H1 (cell line): ENCODE measurements around the gene MGLL.

Experiments
- BRCA1 ChIP-seq: IDR thresholded peaks from 2 replicates; pipeline ENCODE4 v1.6.1; 2012; ENCODE audit warnings: low read depth, low read length, improper control_type of control experiment
- CTCF ChIP-seq, 3 experiments: IDR thresholded peaks; 1 replicate in 2 of 3; 2 replicates in 1 of 3; pipeline versions ENCODE4 v1.5.1 to v1.6.1; 2011; ENCODE audit warnings: low read length in 3 of 3, mild to moderate bottlenecking in 3 of 3, inconsistent platforms in 2 of 3, low read depth in 1 of 3, moderate library complexity in 1 of 3; ENCODE audit not compliant: insufficient read depth in 1 of 3; ENCODE audit errors: control extremely low read depth in 1 of 3
- MAFK ChIP-seq: IDR thresholded peaks from 2 replicates; pipeline ENCODE4 v1.6.1; 2012; ENCODE audit warnings: low read depth, mild to moderate bottlenecking, improper control_type of control experiment, low read length
- POLR2A ChIP-seq, 2 experiments: IDR thresholded peaks; 1 replicate in 1 of 2; 2 replicates in 1 of 2; pipeline ENCODE4 v1.6.1; 2011; ENCODE audit warnings: low read depth in 2 of 2, low read length in 2 of 2, mild to moderate bottlenecking in 2 of 2; ENCODE audit errors: control extremely low read depth in 1 of 2
- TEAD4 ChIP-seq: IDR thresholded peaks from 2 replicates; pipeline ENCODE4 v1.6.1; 2012; ENCODE audit warnings: low read depth, low read length, inconsistent platforms, mixed read lengths

DNA sequence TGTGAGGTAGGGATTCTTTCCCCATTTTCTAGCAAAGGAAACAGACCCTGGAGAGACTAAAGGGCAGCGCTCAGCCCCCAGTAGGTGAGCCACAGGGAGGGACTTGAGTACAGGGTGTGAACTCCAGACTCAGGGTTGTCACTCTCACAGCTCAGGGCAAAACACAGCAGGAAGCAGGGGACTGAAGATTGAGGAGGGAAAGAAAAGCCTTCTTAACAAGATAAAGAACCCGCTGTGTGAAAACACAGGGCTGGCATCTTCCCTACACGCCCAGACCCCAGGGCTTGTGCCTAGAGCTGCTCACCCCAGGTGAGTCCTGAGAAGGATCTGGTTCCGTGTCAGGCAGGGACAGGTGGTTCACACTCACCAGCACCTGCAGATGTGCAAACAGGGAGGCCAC, 90.0 kb downstream of the MGLL start:
- no peak for TF ChIP-seq BRCA1
- no peak for TF ChIP-seq TEAD4
- TF ChIP-seq CTCF (IDR thresholded peaks at IDR 0.05; ENCODE audit: control extremely low read depth in 1 of 3, insufficient read depth in 1 of 3, low read depth in 1 of 3, low read length in 3 of 3) = no peak
- no peak for TF ChIP-seq MAFK
- TF ChIP-seq POLR2A (IDR thresholded peaks at IDR 0.05; ENCODE audit: control extremely low read depth in 1 of 2, low read depth in 2 of 2, low read length in 2 of 2) = no peak
